ENCODE data around the gene DDX39A.

DNA sequence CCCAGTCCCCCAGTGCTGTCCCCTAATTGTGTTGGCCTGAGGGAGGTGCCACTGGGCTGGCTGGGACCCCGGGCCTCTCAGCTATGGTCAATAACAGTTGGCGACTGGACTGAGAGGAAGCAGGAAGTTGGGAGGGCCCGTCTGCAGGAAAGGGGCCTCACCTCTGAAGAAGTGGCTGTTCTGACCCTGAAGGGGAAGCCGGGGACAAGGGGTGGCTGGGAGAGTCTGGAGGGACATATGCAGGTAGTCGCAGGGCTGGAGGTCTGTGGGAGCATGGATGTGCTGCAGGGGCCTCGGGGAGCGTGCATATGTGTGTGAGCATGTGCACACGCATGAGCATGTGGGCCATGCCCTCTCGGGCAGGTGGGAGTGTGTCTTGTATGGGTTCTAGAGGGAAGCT is 19.9 kb upstream of the DDX39A start:
- TF ChIP-seq, protein P1, sequence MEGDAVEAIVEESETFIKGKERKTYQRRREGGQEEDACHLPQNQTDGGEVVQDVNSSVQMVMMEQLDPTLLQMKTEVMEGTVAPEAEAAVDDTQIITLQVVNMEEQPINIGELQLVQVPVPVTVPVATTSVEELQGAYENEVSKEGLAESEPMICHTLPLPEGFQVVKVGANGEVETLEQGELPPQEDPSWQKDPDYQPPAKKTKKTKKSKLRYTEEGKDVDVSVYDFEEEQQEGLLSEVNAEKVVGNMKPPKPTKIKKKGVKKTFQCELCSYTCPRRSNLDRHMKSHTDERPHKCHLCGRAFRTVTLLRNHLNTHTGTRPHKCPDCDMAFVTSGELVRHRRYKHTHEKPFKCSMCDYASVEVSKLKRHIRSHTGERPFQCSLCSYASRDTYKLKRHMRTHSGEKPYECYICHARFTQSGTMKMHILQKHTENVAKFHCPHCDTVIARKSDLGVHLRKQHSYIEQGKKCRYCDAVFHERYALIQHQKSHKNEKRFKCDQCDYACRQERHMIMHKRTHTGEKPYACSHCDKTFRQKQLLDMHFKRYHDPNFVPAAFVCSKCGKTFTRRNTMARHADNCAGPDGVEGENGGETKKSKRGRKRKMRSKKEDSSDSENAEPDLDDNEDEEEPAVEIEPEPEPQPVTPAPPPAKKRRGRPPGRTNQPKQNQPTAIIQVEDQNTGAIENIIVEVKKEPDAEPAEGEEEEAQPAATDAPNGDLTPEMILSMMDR (IDR thresholded peaks at IDR 0.05), result no peak
- TF ChIP-seq POLR2A (IDR thresholded peaks at IDR 0.05), result no peak
